Measurements from ENCODE around the gene RTP2.

Gene RTP2

GRCh38 chr3:187742351-187743171 is 40.2 kb upstream of the RTP2 start:
- ATAC-seq = no peak
- TF ChIP-seq TCF4 (CRISPR knock-in tag; IDR thresholded peaks at IDR 0.05; ENCODE audit: borderline replicate concordance) (no peak), OSR1 (CRISPR knock-in tag; IDR thresholded peaks at IDR 0.05) (no peak), ARNTL (CRISPR knock-in tag; IDR thresholded peaks at IDR 0.05; ENCODE audit: borderline replicate concordance, low read depth) (no peak), CSDC2 (CRISPR knock-in tag; IDR thresholded peaks at IDR 0.05) (0 out of 2 replicates have a peak, but pooled peaks have one; percentile 19)

GRCh38 chr3:187741403-187742350 is 39.3 kb upstream of the RTP2 start:
- TF ChIP-seq ZC3H10 (CRISPR knock-in tag; IDR thresholded peaks at IDR 0.05) (no peak), SNAI2 (CRISPR knock-in tag; IDR thresholded peaks at IDR 0.05) (no peak), ZNF565 (CRISPR knock-in tag; conservative IDR thresholded peaks at IDR 0.05; ENCODE audit: low read depth) (no peak), TSHZ2 (CRISPR knock-in tag; IDR thresholded peaks at IDR 0.05) (no peak), PPARA (CRISPR knock-in tag; IDR thresholded peaks at IDR 0.05; ENCODE audit: borderline replicate concordance) (no peak), ESRRG (CRISPR knock-in tag; IDR thresholded peaks at IDR 0.05) (no peak), ZFP3 (CRISPR knock-in tag; IDR thresholded peaks at IDR 0.05) (no peak), POU6F1 (CRISPR knock-in tag; IDR thresholded peaks at IDR 0.05; ENCODE audit: borderline replicate concordance, low read depth) (no peak), CSRNP3 (CRISPR knock-in tag; IDR thresholded peaks at IDR 0.05) (no peak), TOX (CRISPR knock-in tag; IDR thresholded peaks at IDR 0.05; ENCODE audit: borderline replicate concordance) (no peak), ARNTL (CRISPR knock-in tag; IDR thresholded peaks at IDR 0.05; ENCODE audit: borderline replicate concordance, low read depth) (no peak)
- peak; percentile 9 for ATAC-seq

- ATAC-seq = peak; percentile 5; the same call in 1 of the 3 replicates
- TF ChIP-seq ISL1 (CRISPR knock-in tag; IDR thresholded peaks at IDR 0.05) (no peak), PATZ1 (CRISPR knock-in tag; IDR thresholded peaks at IDR 0.05; ENCODE audit: borderline replicate concordance) (peak; percentile 94; the same call in 1 of the 2 replicates), ZNF8 (CRISPR knock-in tag; IDR thresholded peaks at IDR 0.05) (no peak), ARNTL (CRISPR knock-in tag; IDR thresholded peaks at IDR 0.05; ENCODE audit: borderline replicate concordance, low read depth) (no peak), TCF4 (CRISPR knock-in tag; IDR thresholded peaks at IDR 0.05; ENCODE audit: borderline replicate concordance) (no peak)
Measured at GRCh38 chr3:187740421-187741399, 38.4 kb upstream of the RTP2 start.

All from SK-N-SH treated with all-trans-retinoic acid at 6 μM for 48 hours (cell line).